Measurements from ENCODE around the gene THAP4. TPM values are rescaled to one million over a fixed set of nuclear protein-coding genes. Genes with fewer than 3 reads are reported as not detected.
"Not testable (repeated sequence)": the region's sequence is repeated elsewhere in the genome, so short reads cannot be mapped to it uniquely, and the experiment has no call there.

THAP4 gene
- total RNA-seq, 1 donor from 2014 or later, result 61.0 TPM

- no peaks in the 10 kb centered on the region for H3K4me1 Mint-ChIP-seq (ENCODE audit: low read depth)
- H3K4me3 Mint-ChIP-seq (ENCODE audit: low read depth), result no peak overlapping the region
- TF ChIP-seq CTCF (IDR thresholded peaks at IDR 0.05; ENCODE audit: unreplicated experiment), result peak; percentile 54
- no peaks in the 10 kb centered on the region for H3K27me3 Mint-ChIP-seq
- DNase-seq (ENCODE audit: low spot score, unreplicated experiment), result no peak
- H3K9me3 Mint-ChIP-seq (ENCODE audit: low read depth), result no peaks in the 10 kb centered on the region
- H3K27ac Mint-ChIP-seq, result no peak overlapping the region
- H3K36me3 Mint-ChIP-seq (ENCODE audit: insufficient read depth), result peaks cover 15% of the 10 kb centered on the region
These were observed 41.3 kb downstream of the THAP4 start for GRCh38 chr2:241595600-241596140.

GRCh38 chr2:241593271-241593670 lies 43.7 kb downstream of the THAP4 start:
- Mint-ChIP-seq H3K4me3 (ENCODE audit: low read depth) (no peak overlapping the region), H3K4me1 (ENCODE audit: low read depth) (no peaks in the 10 kb centered on the region), H3K36me3 (ENCODE audit: insufficient read depth) (peaks cover 12% of the 10 kb centered on the region), H3K9me3 (ENCODE audit: low read depth) (peaks cover 10% of the 10 kb centered on the region), H3K27me3 (no peaks in the 10 kb centered on the region), H3K27ac (no peak overlapping the region)
- TF ChIP-seq CTCF (IDR thresholded peaks at IDR 0.05; ENCODE audit: unreplicated experiment), result no peak
- no peak for DNase-seq (ENCODE audit: low spot score, unreplicated experiment)

GRCh38 chr2:241592126-241592845 lies 44.7 kb downstream of the THAP4 start:
- H3K27me3 Mint-ChIP-seq, result no peaks in the 10 kb centered on the region
- H3K4me3 Mint-ChIP-seq (ENCODE audit: low read depth), result no peak overlapping the region
- peaks cover 12% of the 10 kb centered on the region for H3K9me3 Mint-ChIP-seq (ENCODE audit: low read depth)
- no peak overlapping the region for H3K27ac Mint-ChIP-seq
- H3K4me1 Mint-ChIP-seq (ENCODE audit: low read depth), result no peaks in the 10 kb centered on the region
- no peak for DNase-seq (ENCODE audit: low spot score, unreplicated experiment)
- H3K36me3 Mint-ChIP-seq (ENCODE audit: insufficient read depth), result peaks cover 20% of the 10 kb centered on the region
- TF ChIP-seq CTCF (IDR thresholded peaks at IDR 0.05; ENCODE audit: unreplicated experiment), result no peak

GRCh38 chr2:241590496-241591455 lies 46.2 kb downstream of the THAP4 start:
- H3K4me1 Mint-ChIP-seq (ENCODE audit: low read depth); H3K4me3 Mint-ChIP-seq (ENCODE audit: low read depth); H3K27me3 Mint-ChIP-seq; H3K27ac Mint-ChIP-seq; DNase-seq (ENCODE audit: low spot score, unreplicated experiment): not testable (repeated sequence)
- Mint-ChIP-seq H3K36me3 (ENCODE audit: insufficient read depth) (peaks cover 32% of the 10 kb centered on the region), H3K9me3 (ENCODE audit: low read depth) (peaks cover 23% of the 10 kb centered on the region)

- not testable (repeated sequence) for H3K27ac Mint-ChIP-seq; H3K27me3 Mint-ChIP-seq; H3K4me1 Mint-ChIP-seq (ENCODE audit: low read depth); H3K4me3 Mint-ChIP-seq (ENCODE audit: low read depth); DNase-seq (ENCODE audit: low spot score, unreplicated experiment)
- Mint-ChIP-seq H3K9me3 (ENCODE audit: low read depth) (peaks cover 30% of the 10 kb centered on the region), H3K36me3 (ENCODE audit: insufficient read depth) (peaks cover 40% of the 10 kb centered on the region)
These were observed 47.1 kb downstream of the THAP4 start for GRCh38 chr2:241589863-241590262.

GRCh38 chr2:241586564-241587264 lies 50.2 kb downstream of the THAP4 start:
- no peak for TF ChIP-seq CTCF (IDR thresholded peaks at IDR 0.05; ENCODE audit: unreplicated experiment)
- Mint-ChIP-seq H3K4me3 (ENCODE audit: low read depth) (no peak overlapping the region), H3K4me1 (ENCODE audit: low read depth) (no peaks in the 10 kb centered on the region), H3K9me3 (ENCODE audit: low read depth) (peaks cover 50% of the 10 kb centered on the region), H3K27ac (no peak overlapping the region), H3K27me3 (no peaks in the 10 kb centered on the region), H3K36me3 (ENCODE audit: insufficient read depth) (peaks cover 64% of the 10 kb centered on the region)
- no peak for DNase-seq (ENCODE audit: low spot score, unreplicated experiment)
